Measurements from ENCODE around the gene ZNF302. TPM values are rescaled to one million over a fixed set of nuclear protein-coding genes. Genes with fewer than 3 reads are reported as not detected.

Gene ZNF302
- total RNA-seq (2014; rRNA removed) (7.3 and 15.9 TPM in 2 replicates), Bru-seq, nascent RNA (percentile 83 among the genes with signal in this experiment), BruChase-seq, experiment 1, labeled RNA remaining after a 6-hour chase (percentile 73 among the genes with signal in this experiment), BruChase-seq, experiment 2, labeled RNA remaining after a 2-hour chase (percentile 89 among the genes with signal in this experiment)
- long read RNA-seq, transcript ZNF302-203 (5 exons, 2,600 nt) = minor isoform, 5 of 60 reads
- long read RNA-seq, transcript ZNF302-201 (5 exons, 2,590 nt) = major isoform, 8 of 60 reads
- long read RNA-seq, transcript ZNF302-202 (6 exons, 2,635 nt) = minor isoform, 6 of 60 reads
- long read RNA-seq, partial matches to known transcripts = 8 of 60 reads
- long read RNA-seq, other reads (novel, unspliced or antisense) = 28 of 60 reads

- POLR2A ChIA-PET (ENCODE audit: unreplicated experiment) = interaction anchor here (0.5 to 1.0 kb wide), 3 partner anchors 14 to 56 kb away, joined by 3 to 8 read pairs (median 5); partner anchors contain the start of gene ZNF181
- CTCF ChIA-PET = no interaction called here
- H3K9ac ChIP-seq (ENCODE audit: low read length) = peak within 1 kb of the TSS; percentile 97
- DNase-seq (peak; percentile 90), ATAC-seq (peak; percentile 98)
- H3K9me2 ChIP-seq (replicated peaks; ENCODE audit: low read length) = no peaks in the 10 kb centered on the region
- H3K4me1 ChIP-seq (ENCODE audit: insufficient read depth, low read length) = peaks cover 16% of the 10 kb centered on the region
- H3K4me3 ChIP-seq (ENCODE audit: low read length) = peak within 1 kb of the TSS; percentile 86
- intact Hi-C loops (cut with micrococcal nuclease) = loop anchor here (2.0 kb wide), 1 partner anchor 55 kb away; no protein-coding TSS in a partner anchor
- no peaks in the 10 kb centered on the region for H3K27me3 ChIP-seq (ENCODE audit: low read length)
- no peaks in the 10 kb centered on the region for H3F3A ChIP-seq (ENCODE audit: low read length, unreplicated experiment)
- peak within 1 kb of the TSS; percentile 81 for H3K27ac ChIP-seq (ENCODE audit: low read length)
- peaks cover 32% of the 10 kb centered on the region for H3K36me3 ChIP-seq (ENCODE audit: low read depth, low read length)
- TF ChIP-seq EZH2phosphoT487 (IDR thresholded peaks at IDR 0.05; ENCODE audit: borderline replicate concordance, low read length) = no peak
- TF ChIP-seq EZH2 (IDR thresholded peaks at IDR 0.05; ENCODE audit: low read length, unreplicated experiment) = no peak
- TF ChIP-seq CTCF (conservative IDR thresholded peaks at IDR 0.05; ENCODE audit: low read depth, low read length) = no peak
- H3K79me2 ChIP-seq (ENCODE audit: low read length) = peaks cover 25% of the 10 kb centered on the region
- peak within 1 kb of the TSS; percentile 96 for H2AFZ ChIP-seq (ENCODE audit: low read length)
- H4K20me1 ChIP-seq (ENCODE audit: low read length) = no peaks in the 10 kb centered on the region
- no TSS peak for BruUV-seq (replicated peaks)
- H3K9me3 ChIP-seq (ENCODE audit: low read length) = no peaks in the 10 kb centered on the region
- peak within 1 kb of the TSS; percentile 91 for H3K4me2 ChIP-seq (ENCODE audit: low read length)
Measured at GRCh38 chr19:34677386-34678084, at the start of gene ZNF302. Gene ZNF302 (plus strand): TSS chr19:34677678. CDS start chr19:34678805, 1,127 bp downstream.

- CTCF ChIA-PET = no interaction called here
- POLR2A ChIA-PET (ENCODE audit: unreplicated experiment) = no interaction called here
- H3K36me3 ChIP-seq (ENCODE audit: low read depth, low read length) = no peaks in the 10 kb centered on the region
- H3K9me3 ChIP-seq (ENCODE audit: low read length) = 0 out of 2 replicates have a peak, but pooled peaks cover 5% of the 10 kb centered on the region
- H3F3A ChIP-seq (ENCODE audit: low read length, unreplicated experiment) = no peaks in the 10 kb centered on the region
- H3K79me2 ChIP-seq (ENCODE audit: low read length) = no peaks in the 10 kb centered on the region
- H3K27ac ChIP-seq (ENCODE audit: low read length) = no peak overlapping the region
- ATAC-seq (no peak), DNase-seq (no peak)
- H3K9me2 ChIP-seq (replicated peaks; ENCODE audit: low read length) = no peaks in the 10 kb centered on the region
- TF ChIP-seq CTCF (conservative IDR thresholded peaks at IDR 0.05; ENCODE audit: low read depth, low read length) = no peak
- H3K27me3 ChIP-seq (ENCODE audit: low read length) = no peaks in the 10 kb centered on the region
- BruUV-seq (replicated peaks) = no TSS peak
- no peaks in the 10 kb centered on the region for H3K4me1 ChIP-seq (ENCODE audit: insufficient read depth, low read length)
- no peak overlapping the region for H3K4me3 ChIP-seq (ENCODE audit: low read length)
- H3K4me2 ChIP-seq (ENCODE audit: low read length) = no peak overlapping the region
- no peaks in the 10 kb centered on the region for H4K20me1 ChIP-seq (ENCODE audit: low read length)
- H3K9ac ChIP-seq (ENCODE audit: low read length) = no peak overlapping the region
- H2AFZ ChIP-seq (ENCODE audit: low read length) = no peak overlapping the region
- intact Hi-C loops (cut with micrococcal nuclease) = no loop called here
Measured at GRCh38 chr19:34633802-34634201, 43.7 kb upstream of the ZNF302 start.

Measured in PC-3 (cell line).